Limb (tissue), 2 donors: ENCODE measurements around the gene TNPO3.
A peak's percentile ranks its signal among the peaks of the same experiment; 100 is the strongest.

Experiments used
- DNase-seq, 2 donors: peaks; one replicate each; pipeline ENCODE4 v3.0.0-alpha.2; 2016; ENCODE audit errors: extremely low spot score in 2 of 2

The TNPO3 gene

DNA sequence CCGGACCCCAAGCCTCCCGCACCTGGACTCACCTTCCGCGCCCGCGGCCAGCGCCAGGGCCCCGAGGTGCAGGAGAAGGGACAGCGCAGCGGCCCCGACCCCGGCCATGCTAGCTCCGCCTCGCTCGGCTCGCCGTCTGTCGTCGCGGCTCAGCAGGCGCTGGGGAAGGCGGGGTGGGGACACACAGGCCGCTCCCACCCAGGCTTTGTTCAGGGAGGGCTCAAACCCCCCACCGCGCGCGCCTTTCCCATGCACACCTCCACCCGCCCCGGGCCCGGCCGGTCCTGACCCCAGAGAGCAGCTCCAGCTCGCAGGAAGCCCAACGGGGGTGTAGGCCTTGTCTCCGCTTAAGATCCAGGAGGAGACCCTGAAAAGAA lies 144.4 kb downstream of the TNPO3 start, which contains the start of gene KCP:
KCP (minus strand) TSS at position 141 of the 377 bp plus-strand sequence; CDS start at position 108, 33 bp downstream.
- peak in 1 of 2 donors; percentile 63 for DNase-seq

DNA sequence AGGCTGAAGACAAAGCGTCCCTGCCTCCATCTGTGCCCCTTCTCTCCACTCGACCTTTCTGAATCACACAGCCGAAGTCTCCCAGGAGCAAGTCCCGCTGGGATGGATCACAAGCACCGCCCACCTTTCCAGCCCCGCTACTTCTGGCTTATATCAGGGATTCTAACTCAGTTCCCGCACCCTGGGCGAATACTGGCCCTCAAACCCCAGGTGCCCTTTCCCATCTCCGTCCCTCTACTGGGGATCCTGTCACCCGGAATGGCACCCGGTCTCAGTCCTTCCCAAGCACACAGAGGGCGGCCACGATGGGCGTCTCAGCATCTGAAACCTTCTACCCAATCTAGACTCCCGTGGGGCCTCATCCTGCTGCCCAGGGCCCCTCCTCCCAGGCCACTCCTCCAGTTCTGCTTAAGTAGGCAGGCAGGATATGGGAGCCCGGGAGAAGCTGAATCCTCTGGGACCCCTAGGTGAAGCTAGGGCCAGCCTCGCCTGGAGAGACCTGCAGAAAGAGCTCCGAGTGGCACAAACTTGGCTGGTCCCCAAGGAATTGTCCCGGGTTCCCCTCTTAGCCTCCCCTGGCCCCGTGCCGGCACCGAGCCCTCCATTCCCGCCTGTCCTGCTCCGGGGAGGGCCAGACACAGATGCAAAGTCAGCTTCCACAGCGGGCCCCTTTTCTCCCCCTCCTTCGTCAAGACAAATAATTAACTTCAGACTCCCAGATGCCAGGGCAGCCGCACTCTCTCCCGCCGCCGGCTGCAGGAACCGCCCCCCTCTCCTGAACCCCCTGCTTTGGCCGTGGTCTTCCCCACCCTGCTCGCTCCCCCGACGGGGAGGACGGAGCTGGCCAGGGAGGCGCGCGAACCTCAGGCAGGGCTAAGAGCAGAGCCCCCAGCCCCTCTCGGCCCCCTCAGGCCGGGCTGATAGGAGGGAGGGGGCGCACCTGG lies 145.0 kb downstream of the TNPO3 start:
- peak in 1 of 2 donors; percentile 57 for DNase-seq

DNA sequence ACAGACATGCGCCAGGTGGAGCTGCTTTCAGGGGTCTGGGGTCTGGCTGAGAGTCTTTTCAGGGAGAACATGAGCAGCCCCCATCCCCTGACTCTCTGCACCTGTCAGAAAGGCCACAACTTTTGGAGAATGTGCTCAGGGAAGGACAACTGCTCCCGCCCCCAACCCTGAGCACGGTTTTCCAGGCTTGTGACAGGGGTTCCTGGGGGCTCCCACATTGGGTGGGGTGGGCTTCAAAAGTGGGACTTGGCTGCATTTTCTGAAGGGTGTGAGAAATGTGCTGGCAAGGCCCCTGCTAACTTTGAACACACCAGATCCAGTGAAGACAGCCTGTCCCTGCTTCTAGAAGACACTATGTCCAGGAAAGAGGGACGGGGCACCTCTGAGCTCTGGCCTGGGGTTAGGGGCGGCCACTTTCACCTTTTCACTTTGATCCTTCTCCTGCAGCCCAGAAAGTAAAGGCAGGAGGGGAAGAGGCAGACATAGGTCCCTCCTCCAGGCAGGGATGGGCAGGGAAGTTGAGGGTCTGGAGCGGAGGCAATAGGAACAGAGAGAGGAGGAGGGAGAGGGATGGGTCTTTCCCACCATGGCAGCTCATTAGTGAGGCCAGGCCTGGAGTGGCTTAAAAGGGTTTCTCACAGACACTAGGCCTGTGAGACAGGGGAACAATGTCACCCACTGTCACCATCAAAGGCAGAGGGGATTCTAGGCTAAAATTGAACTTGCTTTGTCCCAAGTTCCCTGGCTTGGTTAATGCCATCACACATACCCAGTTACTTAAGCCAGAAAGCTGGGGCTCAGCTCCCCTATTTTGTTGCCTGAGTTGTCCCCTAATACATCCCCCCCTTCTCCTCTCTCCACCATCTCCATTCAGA lies 145.9 kb downstream of the TNPO3 start:
- no peak for DNase-seq

- DNase-seq, result no peak
Measured at GRCh38 chr7:128906766-128907559, 147.9 kb downstream of the TNPO3 start.

DNA sequence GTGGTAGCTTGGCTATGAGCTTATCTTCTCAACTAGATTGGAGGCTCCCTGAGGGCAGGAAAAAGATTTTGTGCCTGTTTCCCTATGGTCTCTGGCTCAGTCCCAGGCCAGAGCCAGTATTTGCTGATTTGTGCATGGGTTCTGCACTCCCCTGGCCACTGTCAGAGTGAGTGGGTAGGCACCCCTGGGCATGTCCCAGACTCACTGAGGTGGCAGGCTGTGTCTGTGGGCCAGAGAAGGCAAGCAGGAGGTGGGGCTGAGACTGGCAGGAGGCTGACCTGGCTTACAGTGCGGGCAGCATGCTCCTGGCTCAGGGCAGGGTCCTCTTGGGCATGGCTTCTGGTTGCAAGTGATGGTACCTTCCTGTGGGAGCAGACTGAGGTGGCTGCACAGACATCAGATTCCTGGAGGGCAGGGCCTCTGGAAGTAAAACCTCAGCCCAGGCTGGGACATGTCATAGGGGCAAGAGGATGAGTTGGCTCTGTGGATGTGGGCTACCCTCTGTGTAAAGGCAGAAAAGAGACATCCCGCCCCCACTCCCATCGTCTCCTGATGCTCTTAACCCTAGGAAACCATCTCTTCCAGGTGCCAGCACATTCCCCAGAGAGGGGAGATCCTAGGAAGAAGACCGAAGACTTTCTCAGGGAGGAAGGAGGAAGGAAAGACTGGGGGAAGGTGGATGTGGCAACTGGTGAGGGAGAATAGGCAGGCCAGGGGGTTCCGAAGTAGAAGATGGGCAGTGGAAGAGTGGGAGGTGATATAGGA lies 148.7 kb downstream of the TNPO3 start:
- DNase-seq, result no peak

GRCh38 chr7:128904381-128905197 lies 150.3 kb downstream of the TNPO3 start:
- peak in 1 of 2 donors; percentile 30 for DNase-seq
